ENCODE measurements around the gene SSBP2. TPM values are rescaled to one million over a fixed set of nuclear protein-coding genes. Genes with fewer than 3 reads are reported as not detected.

Gene SSBP2
- total RNA-seq, 1 experiment from 2014 or later = 5.2 TPM

GRCh38 chr5:81395262-81395661 is 355.6 kb downstream of the SSBP2 start:
- no TSS peak for BruUV-seq (replicated peaks)
- ChIA-PET RAD21 (ENCODE audit: low non-redundant PET in 1 of 2, low total read pairs in 2 of 2, uncharacterized antibody in 2 of 2, unreplicated experiment in 2 of 2) (no interaction called here), CTCF (no interaction called here), POLR2A (no interaction called here)
- Histone ChIP-seq H3K9me3 (ENCODE audit: control insufficient read depth in 1 of 2, insufficient read depth in 1 of 2, low read depth in 1 of 2, low read length in 2 of 2) (peaks cover 0 to 8% of the 10 kb centered on the region in 2 experiments; a peak in 1 of 4 replicates), H3K36me3 (ENCODE audit: control insufficient read depth in 1 of 2, insufficient read depth in 2 of 2, low read length in 2 of 2) (no peaks in the 10 kb centered on the region), H3K4me1 (ENCODE audit: control insufficient read depth in 1 of 2, insufficient read depth in 2 of 2, low read length in 2 of 2) (no peaks in the 10 kb centered on the region), H4K20me1 (ENCODE audit: insufficient read depth) (no peaks in the 10 kb centered on the region), H3K27me3 (ENCODE audit: insufficient read depth, low read length) (no peaks in the 10 kb centered on the region), H2AFZ (ENCODE audit: low read depth, low read length, poor library complexity, severe bottlenecking) (no peak overlapping the region), H3K79me2 (ENCODE audit: insufficient read depth, low read length) (no peaks in the 10 kb centered on the region), H3K4me2 (ENCODE audit: low read length) (no peak overlapping the region), H3K4me3 (replicated peaks in 1 of 2; ENCODE audit: low read depth in 1 of 2, low read length in 2 of 2) (no peak overlapping the region), H3K9ac (ENCODE audit: low read length) (no peak overlapping the region), H3K9me2 (ENCODE audit: insufficient read depth) (no peaks in the 10 kb centered on the region), H3K27ac (ENCODE audit: low read depth, low read length) (no peak overlapping the region)
- ATAC-seq = no peak
- intact Hi-C loops (cut with micrococcal nuclease) = no loop called here
- DNase-seq (ENCODE audit: low read depth, low spot score) = no peak
- no peak for TF ChIP-seq ATF3 (IDR thresholded peaks at IDR 0.05)
- no peak for TF ChIP-seq POLR2AphosphoS5 (IDR thresholded peaks at IDR 0.05; ENCODE audit: low read depth, low read length)
- TF ChIP-seq YY1 (IDR thresholded peaks at IDR 0.05; ENCODE audit: extremely low read depth, insufficient replicate concordance, low read depth, low read length) = no peak
- TF ChIP-seq ZNF274 (IDR thresholded peaks at IDR 0.05; ENCODE audit: low read depth, low read length) = no peak
- TF ChIP-seq SIN3A (IDR thresholded peaks at IDR 0.05; ENCODE audit: low read depth) = no peak
- TF ChIP-seq, protein P1, sequence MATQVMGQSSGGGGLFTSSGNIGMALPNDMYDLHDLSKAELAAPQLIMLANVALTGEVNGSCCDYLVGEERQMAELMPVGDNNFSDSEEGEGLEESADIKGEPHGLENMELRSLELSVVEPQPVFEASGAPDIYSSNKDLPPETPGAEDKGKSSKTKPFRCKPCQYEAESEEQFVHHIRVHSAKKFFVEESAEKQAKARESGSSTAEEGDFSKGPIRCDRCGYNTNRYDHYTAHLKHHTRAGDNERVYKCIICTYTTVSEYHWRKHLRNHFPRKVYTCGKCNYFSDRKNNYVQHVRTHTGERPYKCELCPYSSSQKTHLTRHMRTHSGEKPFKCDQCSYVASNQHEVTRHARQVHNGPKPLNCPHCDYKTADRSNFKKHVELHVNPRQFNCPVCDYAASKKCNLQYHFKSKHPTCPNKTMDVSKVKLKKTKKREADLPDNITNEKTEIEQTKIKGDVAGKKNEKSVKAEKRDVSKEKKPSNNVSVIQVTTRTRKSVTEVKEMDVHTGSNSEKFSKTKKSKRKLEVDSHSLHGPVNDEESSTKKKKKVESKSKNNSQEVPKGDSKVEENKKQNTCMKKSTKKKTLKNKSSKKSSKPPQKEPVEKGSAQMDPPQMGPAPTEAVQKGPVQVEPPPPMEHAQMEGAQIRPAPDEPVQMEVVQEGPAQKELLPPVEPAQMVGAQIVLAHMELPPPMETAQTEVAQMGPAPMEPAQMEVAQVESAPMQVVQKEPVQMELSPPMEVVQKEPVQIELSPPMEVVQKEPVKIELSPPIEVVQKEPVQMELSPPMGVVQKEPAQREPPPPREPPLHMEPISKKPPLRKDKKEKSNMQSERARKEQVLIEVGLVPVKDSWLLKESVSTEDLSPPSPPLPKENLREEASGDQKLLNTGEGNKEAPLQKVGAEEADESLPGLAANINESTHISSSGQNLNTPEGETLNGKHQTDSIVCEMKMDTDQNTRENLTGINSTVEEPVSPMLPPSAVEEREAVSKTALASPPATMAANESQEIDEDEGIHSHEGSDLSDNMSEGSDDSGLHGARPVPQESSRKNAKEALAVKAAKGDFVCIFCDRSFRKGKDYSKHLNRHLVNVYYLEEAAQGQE (IDR thresholded peaks at IDR 0.05; ENCODE audit: low read depth) = no peak
- TF ChIP-seq ZBTB33 (IDR thresholded peaks at IDR 0.05; ENCODE audit: extremely low read depth, insufficient replicate concordance, low read length) = no peak
- no peak for TF ChIP-seq ELF1 (IDR thresholded peaks at IDR 0.05; ENCODE audit: borderline replicate concordance, low read depth)
- TF ChIP-seq CTCF (IDR thresholded peaks at IDR 0.05 in 2 of 3, conservative IDR thresholded peaks at IDR 0.05 in 1 of 3; ENCODE audit: borderline replicate concordance in 1 of 3, insufficient read depth in 1 of 3, low read depth in 2 of 3, low read length in 2 of 3) = no peak
- no peak for TF ChIP-seq TCF7L2 (IDR thresholded peaks at IDR 0.05; ENCODE audit: borderline replicate concordance, extremely low read depth, insufficient read depth, insufficient read length)
- no peak for TF ChIP-seq RAD21 (IDR thresholded peaks at IDR 0.05; ENCODE audit: low read depth)
- no peak for TF ChIP-seq SRF (IDR thresholded peaks at IDR 0.05; ENCODE audit: low read depth)
- no peak for TF ChIP-seq ZFX (IDR thresholded peaks at IDR 0.05)
- TF ChIP-seq POLR2A (IDR thresholded peaks at IDR 0.05; ENCODE audit: borderline replicate concordance, extremely low read depth, insufficient read depth, insufficient read length) = no peak
- TF ChIP-seq CEBPB (IDR thresholded peaks at IDR 0.05; ENCODE audit: low read depth) = no peak
- no peak for TF ChIP-seq EZH2phosphoT487 (IDR thresholded peaks at IDR 0.05; ENCODE audit: borderline replicate concordance)
- TF ChIP-seq JUND (IDR thresholded peaks at IDR 0.05) = no peak
- TF ChIP-seq EZH2 (IDR thresholded peaks at IDR 0.05) = no peak

Measured in HCT116 (cell line).